K562 (cell line): ENCODE data around the gene PEPD. TPM values are rescaled to one million over a fixed set of nuclear protein-coding genes. Genes with fewer than 3 reads are reported as not detected.

Experiments
- ATAC-seq: fragments of 200-7000 bp; cut with Tn5 transposase; 3 replicates; pipeline ENCODE4 v1.9.1; 2020; ENCODE audit warnings: moderate library complexity
- BruUV-seq: library from RNA; stranded (reverse); fragments of 400-500 nt; replicated peaks from 2 replicates; lab custom pipeline; 2021; lab: Mats Ljungman, UMichigan
- CTCF ChIA-PET: fragments of 300-600 bp; formaldehyde crosslinking; extraction: SDS; loops from one replicate; lab custom pipeline; 2021; ENCODE audit warnings: low intra/inter-chr PET ratio; lab: Yijun Ruan, JAX
- POLR2A ChIA-PET: fragments of 300-600, 350-650 bp; sonication (Branson Sonifier 250); formaldehyde crosslinking; extraction: SDS; loops from one replicate; lab custom pipeline; 2021; ENCODE audit warnings: antibody characterized with exemption, inconsistent platforms; lab: Yijun Ruan, JAX
- DNase-seq, 4 experiments: peaks; one replicate each; pipeline versions ENCODE4 v3.0.0 to v3.0.0-alpha.2; 2011 to 2018; ENCODE audit warnings: low spot score in 3 of 4, mixed read lengths in 3 of 4; ENCODE audit errors: extremely low read depth in 1 of 4
- FAIRE-seq: peaks from 2 replicates; lab custom pipeline; 2011; peaks lifted over from hg19 to GRCh38; lab: Jason Lieb, UNC
- H2AFZ ChIP-seq: 2 replicates; pipeline ENCODE4 v1.6.0; 2011; ENCODE audit warnings: low read depth, low read length, control low read depth, inconsistent platforms
- H3K27ac ChIP-seq: fragments of 200-600 bp; 3 replicates; pipeline ENCODE4 v1.8.0; 2011; ENCODE audit warnings: low read depth, mild to moderate bottlenecking, control low read depth, inconsistent platforms, low read length, moderate library complexity, mixed read lengths; ENCODE audit errors: extremely low read depth
- H3K27me3 ChIP-seq, 2 experiments: fragments of 300-600 bp in 1 of 2; 2 replicates in 1 of 2; 3 replicates in 1 of 2; pipeline versions ENCODE4 v1.6.0 to v1.8.0; 2011; ENCODE audit warnings: inconsistent platforms in 2 of 2, low read length in 2 of 2, mild to moderate bottlenecking in 1 of 2, mixed read lengths in 1 of 2, moderate library complexity in 1 of 2; ENCODE audit not compliant: control insufficient read depth in 2 of 2, insufficient read depth in 2 of 2
- H3K36me3 ChIP-seq: fragments of 300-600 bp; 3 replicates; pipeline ENCODE4 v1.8.0; 2011; ENCODE audit warnings: mild to moderate bottlenecking, low read length, inconsistent platforms; ENCODE audit not compliant: control insufficient read depth, insufficient read depth
- H3K4me1 ChIP-seq, 2 experiments: fragments of 200-600 bp in 1 of 2; replicated peaks in 1 of 2; 2 replicates in 1 of 2; 3 replicates in 1 of 2; pipeline versions ENCODE4 v1.5.1 to v1.8.0; 2011; ENCODE audit warnings: inconsistent platforms in 2 of 2, low read length in 2 of 2, mild to moderate bottlenecking in 1 of 2, mixed read lengths in 1 of 2, moderate library complexity in 1 of 2; ENCODE audit not compliant: control insufficient read depth in 2 of 2, insufficient read depth in 2 of 2
- H3K4me2 ChIP-seq: 2 replicates; pipeline ENCODE4 v1.6.1; 2011; ENCODE audit warnings: low read length, control low read depth, inconsistent platforms, mixed read lengths; ENCODE audit not compliant: insufficient read depth
- H3K4me3 ChIP-seq: fragments of 200-600 bp; sonication (generic), shearing (Covaris generic); 2 replicates; pipeline ENCODE4 v1.5.1; 2016; ENCODE audit warnings: control low read depth, inconsistent platforms
- H3K79me2 ChIP-seq: fragments of 200-600 bp; 3 replicates; pipeline ENCODE4 v1.8.0; 2011; ENCODE audit warnings: low read length, inconsistent platforms; ENCODE audit not compliant: control insufficient read depth, insufficient read depth
- H3K9ac ChIP-seq, 2 experiments: 2 replicates each; pipeline versions ENCODE4 v1.6.0 to v1.6.1; 2011; ENCODE audit warnings: low read depth in 2 of 2, low read length in 2 of 2, control low read depth in 1 of 2, inconsistent platforms in 1 of 2, mild to moderate bottlenecking in 1 of 2, mixed read lengths in 1 of 2; ENCODE audit not compliant: insufficient read depth in 1 of 2
- H3K9me1 ChIP-seq: one replicate; pipeline ENCODE4 v1.6.0; 2011; ENCODE audit warnings: inconsistent platforms, mild to moderate bottlenecking, low read length, moderate library complexity; ENCODE audit not compliant: control insufficient read depth, insufficient read depth
- H3K9me3 ChIP-seq: replicated peaks from 2 replicates; pipeline ENCODE4 v1.5.1; 2011; ENCODE audit warnings: low read depth, low read length, inconsistent platforms; ENCODE audit not compliant: control insufficient read depth, insufficient read depth
- H4K20me1 ChIP-seq: replicated peaks from 2 replicates; pipeline ENCODE4 v1.6.1; 2011; ENCODE audit warnings: low read length, inconsistent platforms, mixed read lengths; ENCODE audit not compliant: control insufficient read depth, insufficient read depth
- NCOA4 ChIP-seq: fragments of 450-650 bp; IDR thresholded peaks from 2 replicates; pipeline ENCODE4 v1.6.1; 2018; ENCODE audit warnings: mild to moderate bottlenecking; ENCODE audit not compliant: partially characterized antibody
- TAF1 ChIP-seq: IDR thresholded peaks from 2 replicates; pipeline ENCODE4 v1.6.1; 2011; ENCODE audit warnings: mild to moderate bottlenecking, low read length, moderate library complexity; ENCODE audit not compliant: insufficient read depth, control insufficient read depth, severe bottlenecking; ENCODE audit errors: extremely low read depth
- TOE1 ChIP-seq, 2 experiments: fragments of 450-650 bp in 1 of 2; sonication (generic) in 1 of 2; formaldehyde crosslinking in 1 of 2; IDR thresholded peaks; 2 replicates each; pipeline versions ENCODE4 v1.7.1 to v1.8.0; 2016 to 2022; ENCODE audit warnings: borderline replicate concordance in 2 of 2, mild to moderate bottlenecking in 2 of 2, antibody characterized with exemption in 1 of 2, inconsistent platforms in 1 of 2, low read depth in 1 of 2, missing genetic modification reagents in 1 of 2, moderate library complexity in 1 of 2
- ZNF407 ChIP-seq: fragments of 450-650 bp; IDR thresholded peaks from 2 replicates; pipeline ENCODE4 v1.6.1; 2016; ENCODE audit warnings: low read depth
- WGBS: fragments of 100-300 bp; shearing (Covaris generic); methylation state at CpG from one replicate; pipeline ENCODE4 v1.1.6; 2016; ENCODE audit warnings: low coverage, mixed read lengths; ENCODE audit not compliant: insufficient coverage; ENCODE audit errors: missing lambda C conversion rate; 5-methylcytosine and 5-hydroxymethylcytosine counted together
- in situ Hi-C: fragments of 300-500 bp; cut with MboI; formaldehyde crosslinking; loops from 4 replicates; pipeline ENCODE4 v1.15.0; 2018; ENCODE audit warnings: inconsistent platforms, mixed read lengths
- intact Hi-C: fragments of 100-400 bp; cut with micrococcal nuclease; formaldehyde crosslinking; loops from 2 replicates; pipeline ENCODE4 v1.14.2; 2022
- polyA plus RNA-seq, 8 experiments: library from polyadenylated mRNA; depleted of rRNA in 4 of 8; stranded (reverse) in 5 of 8; unstranded in 3 of 8; fragments of >200 nt; fragmentation: Nextera tagmentation in 2 of 8; fragmentation: Illumina TruSeq in 1 of 8; extraction: Ambion mirVana in 2 of 8; extraction: Trizol in 1 of 8; gene quantifications; 2 replicates each; pipeline versions ENCODE4 v1.2.1 to v1.2.3, GENCODE V29; 2011 to 2014; ENCODE audit warnings: inconsistent platforms in 1 of 8, missing spikeins in 1 of 8
- total RNA-seq, 7 experiments: library from RNA; depleted of rRNA in 6 of 7; stranded (reverse); fragments of >200 nt in 6 of 7; fragmentation: Illumina TruSeq in 2 of 7; extraction: Trizol in 2 of 7; gene quantifications; 2 replicates each; pipeline versions ENCODE4 v1.2.1 to v1.2.3, GENCODE V29; 2011 to 2021; ENCODE audit warnings: low replicate concordance in 1 of 7

Gene PEPD
- total and polyA plus RNA-seq, 9 of the 15 experiments (the other 6 are each of a cell fraction or from before 2014, with no cell fraction given), result 1.3 to 19.2 (median 16.0) TPM

- TF ChIP-seq TOE1 (IDR thresholded peaks at IDR 0.05; ENCODE audit: borderline replicate concordance) (no peak), TOE1 (CRISPR knock-in tag; IDR thresholded peaks at IDR 0.05; ENCODE audit: borderline replicate concordance, low read depth) (no peak), TAF1 (no peak)
These were observed 23.8 kb upstream of the PEPD start (continued) for GRCh38 chr19:33545217-33545981.

DNA sequence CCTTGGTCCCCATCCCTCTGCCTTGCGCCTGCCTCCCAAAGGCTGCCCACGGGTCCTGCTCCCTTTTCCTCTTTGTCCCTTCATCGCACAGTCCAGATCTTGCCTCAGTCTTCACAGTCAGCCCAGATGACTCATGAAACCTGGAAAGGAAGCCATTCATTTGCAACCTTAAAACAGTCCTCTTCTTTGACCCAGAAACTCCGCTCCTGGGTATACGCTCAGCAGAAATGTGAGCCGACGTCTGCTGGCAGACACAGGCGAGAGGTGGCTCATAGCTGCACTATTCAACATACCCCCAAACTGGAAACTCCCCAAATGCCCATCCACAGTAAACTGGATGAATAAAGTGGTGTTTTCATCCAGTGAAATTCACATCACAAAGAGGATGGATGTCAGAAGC lies 13.6 kb upstream of the PEPD start:
- H4K20me1 ChIP-seq, result no peaks in the 10 kb centered on the region
- ATAC-seq, result no peak
- H3K36me3 ChIP-seq, result no peaks in the 10 kb centered on the region
- H3K27me3 ChIP-seq, result peaks cover 0 to 10% of the 10 kb centered on the region in 2 experiments; a peak in 1 of 5 replicates
- POLR2A ChIA-PET, result no interaction called here
- 1% methylated on average over 7 of the region's 8 CpGs for WGBS
- H3K4me2 ChIP-seq, result no peak overlapping the region
- no peaks in the 10 kb centered on the region for H3K4me1 ChIP-seq
- no peak overlapping the region for H2AFZ ChIP-seq
- intact Hi-C loops, result no loop called here
- no peak for DNase-seq
- no peaks in the 10 kb centered on the region for H3K9me1 ChIP-seq
- CTCF ChIA-PET, result no interaction called here
- H3K27ac ChIP-seq, result no peak overlapping the region
- no peak overlapping the region for H3K9ac ChIP-seq
- no TSS peak for BruUV-seq
- no peaks in the 10 kb centered on the region for H3K79me2 ChIP-seq
- no peak for FAIRE-seq
- TF ChIP-seq ZNF407, result no peak
- TF ChIP-seq NCOA4, result no peak
- TF ChIP-seq, all 486 proteins: peak for 0
- in situ Hi-C loops, result no loop called here
- Histone ChIP-seq H3K4me3 (no peak overlapping the region), H3K9me3 (no peaks in the 10 kb centered on the region)
